Activated CD8-positive, alpha-beta T cell treated with anti-CD3 and anti-CD28 coated beads for 36 hours (primary cell): Measurements from ENCODE around the gene TRAF1. TPM values are rescaled to one million over a fixed set of nuclear protein-coding genes. Genes with fewer than 3 reads are reported as not detected.

Source experiments
- ATAC-seq: fragments of 200-7000 bp; cut with Tn5 transposase; one replicate; pipeline ENCODE4 v1.10.0; 2021; ENCODE audit warnings: mild to moderate bottlenecking, moderate library complexity
- CTCF ChIA-PET: fragments of 350-600 bp; sonication (Branson Sonifier 250); formaldehyde crosslinking; loops from one replicate; lab custom pipeline; 2021; ENCODE audit warnings: antibody characterized with exemption; lab: Charles Lee
- POLR2A ChIA-PET: fragments of 350-600 bp; sonication (Branson Sonifier 250); formaldehyde crosslinking; loops from one replicate; lab custom pipeline; 2021; ENCODE audit warnings: antibody characterized with exemption; lab: Charles Lee
- DNase-seq: peaks from one replicate; pipeline ENCODE4 v3.0.0-alpha.2; 2020
- H3K27ac Mint-ChIP-seq: one replicate; pipeline ENCODE4 v1.8.0; 2021; ENCODE audit warnings: mild to moderate bottlenecking, mixed read lengths
- H3K27me3 Mint-ChIP-seq: one replicate; pipeline ENCODE4 v1.8.0; 2021; ENCODE audit warnings: mixed read lengths
- H3K36me3 Mint-ChIP-seq: one replicate; pipeline ENCODE4 v1.8.0; 2021; ENCODE audit warnings: low read depth, mixed read lengths
- H3K4me1 Mint-ChIP-seq: one replicate; pipeline ENCODE4 v1.8.0; 2021; ENCODE audit warnings: low read depth, mixed read lengths
- H3K4me3 Mint-ChIP-seq: one replicate; pipeline ENCODE4 v1.8.0; 2021; ENCODE audit warnings: mild to moderate bottlenecking, moderate library complexity, mixed read lengths
- H3K9me3 Mint-ChIP-seq: one replicate; pipeline ENCODE4 v1.8.0; 2021; ENCODE audit warnings: mixed read lengths
- CTCF ChIP-seq: fragments of 200-600 bp; IDR thresholded peaks from one replicate; pipeline ENCODE4 v1.8.0; 2022; ENCODE audit warnings: antibody characterized with exemption, mild to moderate bottlenecking
- intact Hi-C: fragments of 100-400 bp; cut with micrococcal nuclease; formaldehyde crosslinking; loops from one replicate; pipeline ENCODE4 v1.10.0; 2022
- total RNA-seq, 2 experiments: library from RNA; stranded (reverse); gene quantifications; one replicate each; pipeline ENCODE4 v1.2.3, GENCODE V29; 2021

Gene TRAF1
- total RNA-seq, 2 experiments from 2014 or later = 147 to 150 TPM

- intact Hi-C loops = no loop called here
- Mint-ChIP-seq H3K36me3 (peaks cover 79% of the 10 kb centered on the region), H3K27me3 (no peaks in the 10 kb centered on the region), H3K27ac (peak overlapping the region; percentile 97), H3K4me3 (peak overlapping the region; percentile 81), H3K4me1 (peaks cover 47% of the 10 kb centered on the region), H3K9me3 (no peaks in the 10 kb centered on the region)
- peak; percentile 91 for ATAC-seq
- POLR2A ChIA-PET = interaction anchor here (1.1 to 67.1 kb wide), 5 partner anchors 10 to 207 kb away, joined by 3 to 2439 read pairs (median 6); partner anchors contain the start of genes PSMD5 and TRAF1
- CTCF ChIA-PET = interaction anchor here (0.7 to 2.8 kb wide), 16 partner anchors 9 to 119 kb away, joined by 3 to 11 read pairs (median 6); partner anchors contain the start of gene TRAF1
- TF ChIP-seq CTCF = peak; percentile 51
- DNase-seq = peak; percentile 98
Observed at GRCh38 chr9:120868676-120869359, 57.8 kb downstream of the TRAF1 start.

GRCh38 chr9:120868339-120868675 lies 58.3 kb downstream of the TRAF1 start:
- no peak for TF ChIP-seq CTCF
- H3K4me1 Mint-ChIP-seq = peaks cover 42% of the 10 kb centered on the region
- H3K4me3 Mint-ChIP-seq = peak overlapping the region; percentile 62
- H3K9me3 Mint-ChIP-seq = no peaks in the 10 kb centered on the region
- CTCF ChIA-PET = interaction anchor here (0.8 to 2.8 kb wide), 8 partner anchors 18 to 68 kb away, joined by 3 to 11 read pairs (median 6); no protein-coding TSS in a partner anchor
- DNase-seq (no peak), ATAC-seq (peak; percentile 0)
- intact Hi-C loops = no loop called here
- peak overlapping the region; percentile 63 for H3K27ac Mint-ChIP-seq
- H3K27me3 Mint-ChIP-seq = no peaks in the 10 kb centered on the region
- POLR2A ChIA-PET = interaction anchor here (0.6 to 67.1 kb wide), 5 partner anchors 9 to 75 kb away, joined by 3 to 2439 read pairs (median 6); partner anchors contain the start of genes FBXW2, PSMD5 and TRAF1
- H3K36me3 Mint-ChIP-seq = peaks cover 77% of the 10 kb centered on the region

GRCh38 chr9:120867676-120868338 lies 58.8 kb downstream of the TRAF1 start:
- peak overlapping the region; percentile 62 for H3K4me3 Mint-ChIP-seq
- ChIA-PET POLR2A (interaction anchor here (0.6 to 67.1 kb wide), 6 partner anchors 9 to 74 kb away, joined by 3 to 2439 read pairs (median 4); partner anchors contain the start of genes FBXW2, PSMD5 and TRAF1), CTCF (interaction anchor here (0.8 to 2.8 kb wide), 10 partner anchors 12 to 114 kb away, joined by 3 to 11 read pairs (median 5); no protein-coding TSS in a partner anchor)
- peaks cover 37% of the 10 kb centered on the region for H3K4me1 Mint-ChIP-seq
- peak overlapping the region; percentile 63 for H3K27ac Mint-ChIP-seq
- H3K36me3 Mint-ChIP-seq = peaks cover 77% of the 10 kb centered on the region
- intact Hi-C loops = no loop called here
- no peak for DNase-seq
- no peak for ATAC-seq
- H3K9me3 Mint-ChIP-seq = no peaks in the 10 kb centered on the region
- TF ChIP-seq CTCF = no peak
- no peaks in the 10 kb centered on the region for H3K27me3 Mint-ChIP-seq

GRCh38 chr9:120866651-120867050 lies 59.9 kb downstream of the TRAF1 start:
- POLR2A ChIA-PET = interaction anchor here (1.4 to 67.1 kb wide), 3 partner anchors 14 to 45 kb away, joined by 3 to 2439 read pairs (median 231); partner anchors contain the start of genes PSMD5 and TRAF1
- intact Hi-C loops = no loop called here
- no peak overlapping the region for H3K4me3 Mint-ChIP-seq
- H3K27ac Mint-ChIP-seq = no peak overlapping the region
- DNase-seq = no peak
- peaks cover 74% of the 10 kb centered on the region for H3K36me3 Mint-ChIP-seq
- TF ChIP-seq CTCF = no peak
- H3K27me3 Mint-ChIP-seq = no peaks in the 10 kb centered on the region
- no peak for ATAC-seq
- peaks cover 30% of the 10 kb centered on the region for H3K4me1 Mint-ChIP-seq
- H3K9me3 Mint-ChIP-seq = no peaks in the 10 kb centered on the region
- CTCF ChIA-PET = interaction anchor here (1.3 to 2.1 kb wide), 5 partner anchors 11 to 115 kb away, joined by 3 to 7 read pairs (median 5); no protein-coding TSS in a partner anchor
